C4-2B (cell line): ENCODE results near the gene FHIP1B.

ENCODE experiments used
- CTCF ChIP-seq: fragments of 450-650 bp; conservative IDR thresholded peaks from 2 replicates; pipeline ENCODE4 v1.5.1; 2017; ENCODE audit warnings: mild to moderate bottlenecking
- ZFX ChIP-seq: fragments of 450-650 bp; IDR thresholded peaks from 2 replicates; pipeline ENCODE4 v1.6.1; 2017

GRCh38 chr11:6216501-6216900 lies 17.9 kb downstream of the FHIP1B start:
- TF ChIP-seq CTCF (no peak), ZFX (no peak)
